ENCODE measurements around the gene DPY19L3. TPM values are rescaled to one million over a fixed set of nuclear protein-coding genes. Genes with fewer than 3 reads are reported as not detected.
"Not testable (repeated sequence)": the region's sequence is repeated elsewhere in the genome, so short reads cannot be mapped to it uniquely, and the experiment has no call there.

Gene DPY19L3
- total RNA-seq, 1 experiment from 2014 or later, result 7.9 TPM

- not testable (repeated sequence) for DNase-seq (ENCODE audit: low read depth)
Measured at GRCh38 chr19:32512498-32512897, 106.9 kb downstream of the DPY19L3 start.

- peak; percentile 16 for DNase-seq (ENCODE audit: low read depth)
Measured at GRCh38 chr19:32519023-32519422, 113.5 kb downstream of the DPY19L3 start.

GRCh38 chr19:32522967-32523366 lies 117.4 kb downstream of the DPY19L3 start:
- DNase-seq (ENCODE audit: low read depth), result no peak

GRCh38 chr19:32526895-32527294 lies 121.3 kb downstream of the DPY19L3 start:
- no peak for DNase-seq (ENCODE audit: low read depth)

GRCh38 chr19:32530773-32531172 lies 125.2 kb downstream of the DPY19L3 start:
- DNase-seq (ENCODE audit: low read depth), result no peak

- DNase-seq (ENCODE audit: low read depth), result no peak
Measured at GRCh38 chr19:32532233-32532632, 126.7 kb downstream of the DPY19L3 start.

Other genes with a start within 250 kb of the DPY19L3 start
- gene ZNF507, start 60.2 kb upstream of the DPY19L3 start, total RNA-seq (2014; rRNA removed; shearing (Covaris generic)), result 5.8 and 6.7 TPM in 2 replicates
- gene PDCD5, start 175.4 kb downstream of the DPY19L3 start, total RNA-seq (2014; rRNA removed; shearing (Covaris generic)), result 288 and 343 TPM in 2 replicates